Peyer's patch (tissue), 4 donors: ENCODE results near the gene HS3ST3B1.

Source experiments
- CTCF ChIP-seq, 6 experiments: fragments of 450-650 bp in 4 of 6; fragments of 200-600 bp in 2 of 6; sonication (generic) in 1 of 6; IDR thresholded peaks; one replicate each; pipeline ENCODE4 v1.5.1; 2017 to 2019; ENCODE audit warnings: antibody characterized with exemption in 6 of 6, mild to moderate bottlenecking in 3 of 6, moderate library complexity in 1 of 6
- POLR2A ChIP-seq, 2 donors: fragments of 450-650 bp; IDR thresholded peaks; one replicate each; pipeline ENCODE4 v1.5.1; 2017; ENCODE audit warnings: antibody characterized with exemption in 2 of 2, mild to moderate bottlenecking in 2 of 2, moderate library complexity in 2 of 2

- no peak for TF ChIP-seq POLR2A (IDR thresholded peaks at IDR 0.05)
- no peak for TF ChIP-seq CTCF (IDR thresholded peaks at IDR 0.05)
These were observed 15.4 kb downstream of the HS3ST3B1 start for GRCh38 chr17:14316126-14316832.
